ENCODE measurements around the gene MYF5.

The MYF5 gene

DNA sequence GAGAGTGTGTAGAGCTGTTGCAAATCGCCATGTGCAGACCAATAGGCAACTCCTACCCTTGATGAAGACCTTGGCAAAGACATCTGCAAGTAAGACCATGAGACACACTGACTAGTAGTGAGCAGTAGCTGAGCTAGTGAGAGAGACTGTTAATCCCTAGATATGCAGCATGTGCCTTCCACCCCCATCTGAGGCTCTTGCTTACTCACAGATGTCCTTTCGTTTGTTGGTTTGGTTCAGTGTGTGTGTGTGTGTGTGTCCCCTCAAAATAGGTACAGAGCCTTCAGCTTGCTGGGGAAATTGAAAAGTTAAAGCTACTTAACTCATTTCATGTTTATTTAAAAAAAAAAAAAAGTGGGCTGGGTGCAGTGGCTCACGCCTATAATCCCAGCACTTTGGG lies 37.6 kb downstream of the MYF5 start:
- Histone ChIP-seq H3K27ac (ENCODE audit: low read depth, low read length) (no peak overlapping the region), H3K9me3 (ENCODE audit: control insufficient read depth in 5 of 5, low read length in 5 of 5) (no peaks in the 10 kb centered on the region), H3K4me3 (ENCODE audit: low read depth in 1 of 5, low read length in 5 of 5) (no peak overlapping the region), H3K27me3 (ENCODE audit: control insufficient read depth in 5 of 5, insufficient read depth in 4 of 5, low read length in 5 of 5) (no peaks in the 10 kb centered on the region), H3K36me3 (ENCODE audit: control insufficient read depth in 5 of 5, insufficient read depth in 5 of 5, low read length in 5 of 5) (no peaks in the 10 kb centered on the region), H3K4me1 (ENCODE audit: control insufficient read depth in 5 of 5, insufficient read depth in 5 of 5, low read length in 5 of 5) (no peaks in the 10 kb centered on the region), H3K9ac (ENCODE audit: low read length in 5 of 5) (no peak overlapping the region)

DNA sequence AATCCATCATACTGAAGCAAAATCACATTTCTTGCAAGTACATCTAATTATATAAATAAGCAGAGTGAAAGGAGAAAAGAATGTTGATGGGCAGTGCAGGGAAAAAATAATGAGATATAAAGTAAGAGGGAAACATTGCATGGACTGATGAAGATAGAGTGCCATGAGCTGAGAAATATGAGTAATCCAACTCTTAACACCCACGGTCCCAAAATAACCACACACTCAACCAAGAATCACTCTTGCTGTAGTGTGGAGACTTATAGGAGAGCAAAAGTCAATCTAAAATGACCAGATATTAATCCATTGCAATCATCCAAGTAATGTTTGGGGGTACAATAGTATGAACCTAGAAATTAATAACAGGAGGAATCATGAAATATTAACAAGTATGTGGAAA lies 40.2 kb downstream of the MYF5 start:
- no peaks in the 10 kb centered on the region for H3K36me3 ChIP-seq (ENCODE audit: control insufficient read depth in 5 of 5, insufficient read depth in 5 of 5, low read length in 5 of 5)
- H3K4me1 ChIP-seq (ENCODE audit: control insufficient read depth in 5 of 5, insufficient read depth in 5 of 5, low read length in 5 of 5) = no peaks in the 10 kb centered on the region
- no peak overlapping the region for H3K27ac ChIP-seq (ENCODE audit: low read depth, low read length)
- no peaks in the 10 kb centered on the region for H3K27me3 ChIP-seq (ENCODE audit: control insufficient read depth in 5 of 5, insufficient read depth in 4 of 5, low read length in 5 of 5)
- H3K9me3 ChIP-seq (ENCODE audit: control insufficient read depth in 5 of 5, low read length in 5 of 5) = no peaks in the 10 kb centered on the region
- no peak overlapping the region for H3K4me3 ChIP-seq (ENCODE audit: low read depth in 1 of 5, low read length in 5 of 5)
- H3K9ac ChIP-seq (ENCODE audit: low read length in 5 of 5) = no peak overlapping the region

DNA sequence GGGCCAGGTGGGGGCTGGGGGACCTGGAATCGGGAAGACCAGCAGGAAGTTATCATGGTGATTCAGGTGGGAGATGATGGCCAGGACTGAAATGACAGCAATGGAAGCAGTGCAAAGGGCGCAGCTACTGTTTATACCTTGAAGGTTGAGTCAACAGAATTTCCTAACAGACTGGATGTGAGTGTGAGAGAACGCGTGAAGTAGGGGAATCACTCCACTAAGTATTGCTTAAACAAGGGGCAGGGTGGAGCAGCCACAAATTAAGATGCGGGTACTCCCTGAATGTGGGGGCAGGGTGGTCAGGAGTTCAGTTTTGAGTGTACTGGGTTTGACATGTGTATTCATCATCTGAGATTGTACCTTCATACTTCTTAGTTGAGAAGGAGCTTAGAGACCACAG lies 45.1 kb downstream of the MYF5 start:
- H3K9me3 ChIP-seq (ENCODE audit: control insufficient read depth in 5 of 5, low read length in 5 of 5) = no peaks in the 10 kb centered on the region
- H3K27ac ChIP-seq (ENCODE audit: low read depth, low read length) = no peak overlapping the region
- no peaks in the 10 kb centered on the region for H3K27me3 ChIP-seq (ENCODE audit: control insufficient read depth in 5 of 5, insufficient read depth in 4 of 5, low read length in 5 of 5)
- H3K4me1 ChIP-seq (ENCODE audit: control insufficient read depth in 5 of 5, insufficient read depth in 5 of 5, low read length in 5 of 5) = peaks cover 0 to 3% (median 0%) of the 10 kb centered on the region in 5 donors
- H3K4me3 ChIP-seq (ENCODE audit: low read depth in 1 of 5, low read length in 5 of 5) = no peak overlapping the region
- H3K9ac ChIP-seq (ENCODE audit: low read length in 5 of 5) = no peak overlapping the region
- no peaks in the 10 kb centered on the region for H3K36me3 ChIP-seq (ENCODE audit: control insufficient read depth in 5 of 5, insufficient read depth in 5 of 5, low read length in 5 of 5)

DNA sequence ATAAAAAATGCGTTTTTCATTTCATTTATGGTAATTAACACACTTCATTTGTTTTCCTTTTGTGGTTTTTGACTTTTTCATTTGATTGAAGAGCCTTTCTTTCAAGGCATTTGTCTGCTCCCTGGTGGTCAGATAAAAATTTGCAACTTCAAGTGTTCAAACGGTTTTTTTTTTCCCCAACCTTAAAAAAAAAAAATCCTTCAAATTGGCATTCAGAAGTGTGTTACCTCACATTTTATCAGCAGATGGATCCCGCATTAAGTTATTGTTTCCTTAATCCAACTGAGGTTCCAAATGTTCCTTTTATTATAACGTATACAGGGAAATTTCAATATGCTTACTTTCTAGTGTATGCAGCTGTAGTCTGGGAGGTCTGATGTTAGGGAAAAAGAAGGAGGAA lies 47.2 kb downstream of the MYF5 start:
- H3K9ac ChIP-seq (ENCODE audit: low read length in 5 of 5) = no peak overlapping the region

DNA sequence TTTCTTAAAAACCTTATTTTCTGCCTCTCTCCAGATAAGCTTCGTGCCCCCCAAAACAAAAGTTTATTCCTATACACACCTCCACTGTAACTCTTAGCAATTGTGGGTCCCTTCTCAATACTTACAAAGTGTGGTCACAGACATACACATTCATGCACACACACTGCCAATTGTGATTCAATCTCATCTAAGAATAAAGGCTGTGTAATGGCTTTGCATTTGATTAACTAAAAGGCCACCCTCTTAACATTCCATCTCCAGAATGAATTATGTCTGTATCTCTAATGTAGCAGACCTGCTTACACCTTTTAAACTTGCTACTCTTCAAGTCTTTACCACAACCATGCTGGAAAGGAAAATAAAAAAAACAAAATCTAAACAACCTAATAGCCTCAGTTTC lies 49.5 kb downstream of the MYF5 start:
- H3K9me3 ChIP-seq (ENCODE audit: control insufficient read depth in 5 of 5, low read length in 5 of 5) = no peaks in the 10 kb centered on the region
- H3K27ac ChIP-seq (ENCODE audit: low read depth, low read length) = no peak overlapping the region
- no peak overlapping the region for H3K4me3 ChIP-seq (ENCODE audit: low read depth in 1 of 5, low read length in 5 of 5)
- H3K9ac ChIP-seq (ENCODE audit: low read length in 5 of 5) = no peak overlapping the region
- no peaks in the 10 kb centered on the region for H3K36me3 ChIP-seq (ENCODE audit: control insufficient read depth in 5 of 5, insufficient read depth in 5 of 5, low read length in 5 of 5)
- peaks cover 0 to 3% (median 0%) of the 10 kb centered on the region in 5 donors for H3K4me1 ChIP-seq (ENCODE audit: control insufficient read depth in 5 of 5, insufficient read depth in 5 of 5, low read length in 5 of 5)
- no peaks in the 10 kb centered on the region for H3K27me3 ChIP-seq (ENCODE audit: control insufficient read depth in 5 of 5, insufficient read depth in 4 of 5, low read length in 5 of 5)

More for the DNA sequence above, 47.2 kb downstream of the MYF5 start:
- Histone ChIP-seq H3K9me3 (ENCODE audit: control insufficient read depth in 5 of 5, low read length in 5 of 5) (no peaks in the 10 kb centered on the region), H3K4me1 (ENCODE audit: control insufficient read depth in 5 of 5, insufficient read depth in 5 of 5, low read length in 5 of 5) (peaks cover 0 to 3% (median 0%) of the 10 kb centered on the region in 5 donors), H3K4me3 (ENCODE audit: low read depth in 1 of 5, low read length in 5 of 5) (no peak overlapping the region), H3K27ac (ENCODE audit: low read depth, low read length) (no peak overlapping the region), H3K36me3 (ENCODE audit: control insufficient read depth in 5 of 5, insufficient read depth in 5 of 5, low read length in 5 of 5) (no peaks in the 10 kb centered on the region), H3K27me3 (ENCODE audit: control insufficient read depth in 5 of 5, insufficient read depth in 4 of 5, low read length in 5 of 5) (no peaks in the 10 kb centered on the region)

DNA sequence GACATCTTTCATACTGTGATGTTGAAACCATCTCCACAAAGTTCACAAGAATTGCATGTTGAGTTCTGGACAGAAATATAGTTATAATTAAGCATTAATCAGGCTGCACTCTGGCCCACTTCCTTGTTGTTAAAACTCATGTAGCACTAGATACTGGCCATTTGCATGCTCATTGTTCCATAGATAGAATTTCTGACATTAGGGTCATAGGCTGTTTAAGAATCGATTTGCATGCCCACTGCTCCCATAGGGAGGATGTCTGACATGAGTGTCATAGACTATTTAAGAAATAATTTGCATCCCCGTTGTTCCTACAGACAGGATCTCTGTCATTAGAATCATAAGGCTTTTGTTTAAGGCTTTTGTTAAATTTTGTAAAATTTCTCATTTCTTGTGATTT lies 50.2 kb downstream of the MYF5 start:
- Histone ChIP-seq H3K4me3 (ENCODE audit: low read depth in 1 of 5, low read length in 5 of 5) (no peak overlapping the region), H3K4me1 (ENCODE audit: control insufficient read depth in 5 of 5, insufficient read depth in 5 of 5, low read length in 5 of 5) (peaks cover 0 to 3% (median 0%) of the 10 kb centered on the region in 5 donors), H3K27ac (ENCODE audit: low read depth, low read length) (no peak overlapping the region), H3K27me3 (ENCODE audit: control insufficient read depth in 5 of 5, insufficient read depth in 4 of 5, low read length in 5 of 5) (no peaks in the 10 kb centered on the region), H3K9ac (ENCODE audit: low read length in 5 of 5) (no peak overlapping the region), H3K9me3 (ENCODE audit: control insufficient read depth in 5 of 5, low read length in 5 of 5) (no peaks in the 10 kb centered on the region), H3K36me3 (ENCODE audit: control insufficient read depth in 5 of 5, insufficient read depth in 5 of 5, low read length in 5 of 5) (no peaks in the 10 kb centered on the region)

Measured in subcutaneous abdominal adipose tissue (tissue), 5 donors.